Transverse colon (tissue), 4 donors: ENCODE measurements around the gene CAMTA1. TPM values are rescaled to one million over a fixed set of nuclear protein-coding genes. Genes with fewer than 3 reads are reported as not detected.

Experiments used
- DNase-seq: peaks from one replicate; pipeline ENCODE4 v3.0.0-alpha.2; 2019
- H3K27ac ChIP-seq, 4 donors: fragments of 200-600 bp; sonication (generic); 2 replicates each; pipeline ENCODE4 v1.5.1; 2016 to 2018; ENCODE audit warnings: inconsistent platforms in 4 of 4
- H3K27me3 ChIP-seq: fragments of 200-600 bp; sonication (generic); 2 replicates; pipeline ENCODE4 v1.5.1; 2017; ENCODE audit warnings: inconsistent platforms
- H3K36me3 ChIP-seq, 4 donors: fragments of 200-600 bp; sonication (generic); 2 replicates each; pipeline ENCODE4 v1.5.1; 2017 to 2019; ENCODE audit warnings: inconsistent platforms in 4 of 4
- H3K4me1 ChIP-seq, 4 donors: fragments of 200-600 bp; sonication (generic); 2 replicates each; pipeline ENCODE4 v1.5.1; 2017 to 2020; ENCODE audit warnings: inconsistent platforms in 4 of 4
- H3K4me3 ChIP-seq, 4 donors: fragments of 200-600 bp; sonication (generic); 1 replicate in 1 of 4; 2 replicates in 3 of 4; pipeline versions ENCODE4 v1.5.1 to v1.6.1; 2017 to 2019; ENCODE audit warnings: inconsistent platforms in 4 of 4
- H3K9me3 ChIP-seq, 2 donors: fragments of 200-600 bp; sonication (generic); 2 replicates each; pipeline ENCODE4 v1.5.1; 2017 to 2019; ENCODE audit warnings: inconsistent platforms in 2 of 2
- CTCF ChIP-seq, 5 experiments: fragments of 200-600 bp in 3 of 5; fragments of 450-650 bp in 2 of 5; sonication (generic) in 3 of 5; IDR thresholded peaks; 1 replicate in 2 of 5; 2 replicates in 3 of 5; pipeline ENCODE4 v1.5.1; 2016 to 2017; ENCODE audit warnings: antibody characterized with exemption in 5 of 5, inconsistent platforms in 3 of 5, mild to moderate bottlenecking in 2 of 5, moderate library complexity in 1 of 5
- EP300 ChIP-seq: sonication (generic); formaldehyde crosslinking; IDR thresholded peaks from one replicate; pipeline ENCODE4 v1.6.1; 2017; ENCODE audit warnings: antibody characterized with exemption, low read depth
- POLR2A ChIP-seq: fragments of 450-650 bp; IDR thresholded peaks from one replicate; pipeline ENCODE4 v1.6.1; 2016; ENCODE audit warnings: antibody characterized with exemption, mild to moderate bottlenecking, moderate library complexity
- POLR2AphosphoS5 ChIP-seq, 3 donors: sonication (generic); formaldehyde crosslinking; IDR thresholded peaks; one replicate each; pipeline ENCODE4 v1.6.1; 2016; ENCODE audit warnings: antibody characterized with exemption in 3 of 3
- WGBS, 2 donors: methylation state at CpG; one replicate each; pipeline ENCODE4 v1.1.5; 2018; ENCODE audit warnings: low coverage in 1 of 2; 5-methylcytosine and 5-hydroxymethylcytosine counted together
- in situ Hi-C, 4 donors: fragments of 200-750 bp; cut with MboI; loops; one replicate each; pipeline versions ENCODE4 v1.15.0 to v1.15.1; 2017; ENCODE audit warnings: low sequenced_read_pairs in 3 of 4, low pct_ligation_motif_present in 1 of 4, low pct_unique_long_range_greater_than_20kb in 1 of 4
- intact Hi-C: fragments of 100-400 bp; cut with DNase I; formaldehyde crosslinking; loops from one replicate; pipeline ENCODE4 v1.15.1; 2023; ENCODE audit warnings: low total_unique reads
- total RNA-seq, 4 donors: library from RNA; depleted of rRNA; stranded (reverse); fragments of >200 nt; gene quantifications; one replicate each; pipeline ENCODE4 v1.1.0, GENCODE V29; 2016

The CAMTA1 gene
- total RNA-seq, 4 donors from 2014 or later, result 93.8 to 268 (median 130) TPM

DNA sequence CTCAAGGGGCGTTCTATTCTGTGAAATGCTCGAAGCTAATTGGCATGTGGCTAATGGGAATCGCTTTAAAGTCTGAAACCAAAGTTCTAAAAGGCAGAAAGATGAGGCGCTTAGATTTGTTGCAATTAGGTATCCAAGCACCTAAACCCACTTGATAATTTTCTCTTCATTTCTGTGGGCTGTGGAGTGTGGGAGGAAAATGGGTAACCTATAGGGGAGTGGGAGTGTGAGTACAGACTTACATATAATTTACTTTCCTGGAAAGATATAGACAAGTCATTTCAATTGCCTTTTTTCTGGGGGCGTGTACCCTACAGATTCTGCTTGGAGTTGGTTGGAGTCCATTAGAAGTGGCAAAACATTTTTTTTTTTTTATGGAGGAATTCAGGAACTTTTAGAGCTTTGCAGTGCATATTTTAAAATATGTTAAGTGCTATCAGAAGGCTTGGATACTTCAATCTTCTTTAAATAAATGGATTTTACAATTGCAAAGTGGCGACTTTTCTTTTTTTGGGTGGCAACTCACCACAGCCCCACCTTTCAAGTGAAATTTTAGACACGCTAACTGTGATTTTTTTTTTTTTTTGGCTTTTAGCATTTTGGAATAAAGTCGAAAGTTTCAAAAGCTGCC is 254.5 kb downstream of the CAMTA1 start:
- H3K4me3 ChIP-seq, result no peak overlapping the region
- intact Hi-C loops (loop anchor here (10.0 kb wide), 1 partner anchor 605 kb away; no protein-coding TSS in a partner anchor), in situ Hi-C loops (loop anchor here in 2 of 4 donors (25.0 kb wide), 1 partner anchor 598 kb away; no protein-coding TSS in a partner anchor)
- H3K9me3 ChIP-seq, result no peaks in the 10 kb centered on the region
- H3K27ac ChIP-seq, result no peak overlapping the region
- WGBS, 2 donors, result 85% methylated on average over 8 of the region's 8 CpGs
- DNase-seq, result no peak
- no peaks in the 10 kb centered on the region for H3K4me1 ChIP-seq
- no peak for TF ChIP-seq EP300
- no peak for TF ChIP-seq POLR2AphosphoS5 (IDR thresholded peaks at IDR 0.05)
- TF ChIP-seq POLR2A, result no peak
- no peak for TF ChIP-seq CTCF (IDR thresholded peaks at IDR 0.05)
- no peaks in the 10 kb centered on the region for H3K36me3 ChIP-seq
- peaks cover 14% of the 10 kb centered on the region for H3K27me3 ChIP-seq

DNA sequence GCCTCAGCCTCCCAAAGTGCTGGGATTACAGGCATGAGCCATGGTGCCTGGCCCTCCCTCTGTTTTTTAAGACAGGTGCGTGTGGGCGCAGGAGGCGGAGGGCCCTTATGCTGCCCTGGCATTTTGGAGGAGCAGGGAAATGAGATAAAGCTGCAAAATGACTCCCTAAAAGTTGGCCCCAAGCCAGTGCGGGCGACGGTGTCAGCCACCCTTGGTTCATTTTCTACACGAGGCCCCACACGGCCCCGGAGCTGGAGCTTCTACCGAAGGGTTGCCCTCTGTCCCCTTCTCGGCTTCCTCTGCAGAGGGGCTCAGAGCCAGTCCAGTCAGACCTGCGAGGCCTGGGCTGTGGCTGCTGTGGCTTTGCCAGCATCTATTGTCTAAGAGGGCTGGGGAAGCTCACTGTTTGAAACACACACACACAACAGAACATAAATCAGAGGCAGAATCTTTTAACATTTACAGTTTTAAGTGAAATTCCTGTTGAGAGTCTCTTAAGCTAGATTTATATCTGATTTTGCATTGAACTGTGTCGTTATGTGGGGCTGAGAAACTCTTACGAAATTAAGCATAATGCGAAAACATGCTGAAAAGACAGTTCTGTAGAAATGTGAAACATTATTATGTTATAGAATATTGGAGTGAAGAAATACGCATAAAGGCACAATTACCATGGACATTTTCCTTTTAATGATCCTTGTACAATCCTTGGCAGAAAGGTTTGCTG is 255.9 kb downstream of the CAMTA1 start:
- TF ChIP-seq CTCF (IDR thresholded peaks at IDR 0.05), result no peak
- TF ChIP-seq POLR2A, result no peak
- TF ChIP-seq EP300, result no peak
- no peak for TF ChIP-seq POLR2AphosphoS5 (IDR thresholded peaks at IDR 0.05)
- intact Hi-C loops, result loop anchor here (10.0 kb wide), 1 partner anchor 604 kb away; no protein-coding TSS in a partner anchor

GRCh38 chr1:7042322-7043190 is 257.3 kb downstream of the CAMTA1 start:
- DNase-seq, result no peak
- H3K4me1 ChIP-seq, result no peaks in the 10 kb centered on the region
- H3K36me3 ChIP-seq, result no peaks in the 10 kb centered on the region
- in situ Hi-C loops (loop anchor here in 2 of 4 donors (25.0 kb wide), 1 partner anchor 595 kb away; no protein-coding TSS in a partner anchor), intact Hi-C loops (loop anchor here (10.0 kb wide), 1 partner anchor 602 kb away; no protein-coding TSS in a partner anchor)
- no peak overlapping the region for H3K4me3 ChIP-seq
- TF ChIP-seq POLR2A, result no peak
- TF ChIP-seq CTCF (IDR thresholded peaks at IDR 0.05), result peak; percentile 42 to 53 (median 44)
- WGBS, 2 donors, result 64 to 83% methylated on average over 1 to 17 of the region's 17 CpGs
- H3K9me3 ChIP-seq, result no peaks in the 10 kb centered on the region
- H3K27me3 ChIP-seq, result peaks cover 14% of the 10 kb centered on the region
- H3K27ac ChIP-seq, result no peak overlapping the region

More for the DNA sequence above, 255.9 kb downstream of the CAMTA1 start:
- Histone ChIP-seq H3K27me3 (peaks cover 14% of the 10 kb centered on the region), H3K9me3 (no peaks in the 10 kb centered on the region), H3K4me1 (no peaks in the 10 kb centered on the region), H3K4me3 (no peak overlapping the region), H3K36me3 (no peaks in the 10 kb centered on the region), H3K27ac (no peak overlapping the region)
- in situ Hi-C loops, result loop anchor here in 2 of 4 donors (25.0 kb wide), 1 partner anchor 596 kb away; no protein-coding TSS in a partner anchor
- DNase-seq, result no peak
- 78 to 90% methylated on average over 4 to 16 of the region's 16 CpGs for WGBS, 2 donors
